A673 (cell line): ENCODE data around the gene ABHD16B.

Source experiments
- CTCF ChIP-seq: fragments of 300-800, 200-600 bp; sonication (generic); conservative IDR thresholded peaks from 2 replicates; pipeline ENCODE4 v1.5.1; 2017; ENCODE audit warnings: low read depth, mild to moderate bottlenecking, antibody characterized with exemption, low read length, moderate library complexity, mixed read lengths
- EZH2 ChIP-seq: fragments of 200-600 bp; sonication (generic); IDR thresholded peaks from 2 replicates; pipeline ENCODE4 v1.6.1; 2017; ENCODE audit warnings: borderline replicate concordance, low read depth, mild to moderate bottlenecking, mixed read lengths, antibody characterized with exemption, low read length; ENCODE audit not compliant: poor library complexity, severe bottlenecking

GRCh38 chr20:63835021-63835858 is 26.1 kb upstream of the ABHD16B start:
- TF ChIP-seq EZH2 (no peak), CTCF (no peak)
